ENCODE results near the gene TTC9B. TPM values are rescaled to one million over a fixed set of nuclear protein-coding genes. Genes with fewer than 3 reads are reported as not detected.

Gene TTC9B
- total and polyA plus RNA-seq, 2 of the 13 experiments (the other 11 are each of a cell fraction or from before 2014, with no cell fraction given), result not detected

GRCh38 chr19:40231544-40232424, 13.6 kb upstream of the TTC9B start (continued):
- TF ChIP-seq ZBTB44 (CRISPR knock-in tag; IDR thresholded peaks at IDR 0.05), result no peak; the same call in 1 of the 2 replicates
- no peak for TF ChIP-seq ZNF446 (CRISPR knock-in tag; IDR thresholded peaks at IDR 0.05)
- TF ChIP-seq MTF2 (CRISPR knock-in tag; IDR thresholded peaks at IDR 0.05; ENCODE audit: borderline replicate concordance), result no peak
- TF ChIP-seq ZNF83 (CRISPR knock-in tag; IDR thresholded peaks at IDR 0.05; ENCODE audit: borderline replicate concordance), result 0 out of 2 replicates have a peak, but pooled peaks have one; percentile 29
- no peak for TF ChIP-seq NAIF1 (CRISPR knock-in tag; IDR thresholded peaks at IDR 0.05; ENCODE audit: borderline replicate concordance)
- no peak for TF ChIP-seq ZNF720 (CRISPR knock-in tag; IDR thresholded peaks at IDR 0.05)
- TF ChIP-seq ZNF225 (CRISPR knock-in tag; IDR thresholded peaks at IDR 0.05), result 0 out of 2 replicates have a peak, but pooled peaks have one; percentile 36
- TF ChIP-seq IRF2 (CRISPR knock-in tag; IDR thresholded peaks at IDR 0.05), result peak; percentile 76
- TF ChIP-seq FOXK1 (CRISPR knock-in tag; IDR thresholded peaks at IDR 0.05; ENCODE audit: borderline replicate concordance, low read depth), result peak; percentile 85
- TF ChIP-seq PPARG (CRISPR knock-in tag; conservative IDR thresholded peaks at IDR 0.05), result peak; percentile 100
- peak; percentile 46; the same call in 1 of the 2 replicates for TF ChIP-seq MYNN (CRISPR knock-in tag; IDR thresholded peaks at IDR 0.05; ENCODE audit: low read depth)
- TF ChIP-seq ZNF800 (CRISPR knock-in tag; IDR thresholded peaks at IDR 0.05), result 0 out of 2 replicates have a peak, but pooled peaks have one; percentile 38
- peak; percentile 21; the same call in 1 of the 2 replicates for TF ChIP-seq ZNF747 (CRISPR knock-in tag; IDR thresholded peaks at IDR 0.05; ENCODE audit: borderline replicate concordance)
- TF ChIP-seq RFXANK (CRISPR knock-in tag; IDR thresholded peaks at IDR 0.05), result peak; percentile 53; the same call in 1 of the 2 replicates
- TF ChIP-seq FOXJ3 (CRISPR knock-in tag; IDR thresholded peaks at IDR 0.05; ENCODE audit: borderline replicate concordance), result no peak
- TF ChIP-seq MTA3 (CRISPR knock-in tag; IDR thresholded peaks at IDR 0.05), result no peak
- TF ChIP-seq YY1 (IDR thresholded peaks at IDR 0.05; ENCODE audit: insufficient read depth, insufficient replicate concordance, low read depth, low read length), result peak; percentile 46
- TF ChIP-seq, protein P1, sequence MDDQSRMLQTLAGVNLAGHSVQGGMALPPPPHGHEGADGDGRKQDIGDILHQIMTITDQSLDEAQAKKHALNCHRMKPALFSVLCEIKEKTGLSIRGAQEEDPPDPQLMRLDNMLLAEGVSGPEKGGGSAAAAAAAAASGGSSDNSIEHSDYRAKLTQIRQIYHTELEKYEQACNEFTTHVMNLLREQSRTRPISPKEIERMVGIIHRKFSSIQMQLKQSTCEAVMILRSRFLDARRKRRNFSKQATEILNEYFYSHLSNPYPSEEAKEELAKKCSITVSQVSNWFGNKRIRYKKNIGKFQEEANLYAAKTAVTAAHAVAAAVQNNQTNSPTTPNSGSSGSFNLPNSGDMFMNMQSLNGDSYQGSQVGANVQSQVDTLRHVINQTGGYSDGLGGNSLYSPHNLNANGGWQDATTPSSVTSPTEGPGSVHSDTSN (CRISPR knock-in tag; IDR thresholded peaks at IDR 0.05; ENCODE audit: borderline replicate concordance), result no peak
- TF ChIP-seq ZNF614 (CRISPR knock-in tag; IDR thresholded peaks at IDR 0.05; ENCODE audit: borderline replicate concordance), result peak; percentile 96
- peak; percentile 97 for TF ChIP-seq ZNF687 (CRISPR knock-in tag; IDR thresholded peaks at IDR 0.05)
